ENCODE results near the gene THOC6.

THOC6 gene

DNA sequence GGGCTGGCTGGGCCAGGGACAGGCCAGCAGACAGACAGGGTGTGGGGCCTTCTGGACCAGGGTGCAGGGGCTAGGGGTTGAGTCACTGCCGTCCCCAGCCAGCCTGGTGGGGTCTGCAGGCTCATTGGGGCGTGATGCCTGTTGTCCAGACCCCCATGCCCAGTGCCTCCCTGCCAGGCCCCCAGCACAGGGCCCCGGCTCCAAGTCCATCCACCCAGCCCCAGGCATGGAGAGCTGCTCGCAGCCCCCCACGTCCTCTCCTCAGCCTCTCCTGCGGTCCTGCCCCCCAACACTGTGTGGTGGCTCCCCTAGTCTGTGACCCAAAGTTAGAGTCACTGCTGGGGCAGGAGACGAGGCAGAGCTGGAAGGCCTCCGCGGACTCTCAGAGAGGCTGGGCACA, 36.5 kb upstream of the THOC6 start:
- Histone ChIP-seq H3K9ac (ENCODE audit: low read length) (no peak overlapping the region), H3K27me3 (ENCODE audit: insufficient read depth, low read length) (peaks cover 3% of the 10 kb centered on the region; the same call in 1 of the 2 replicates)

DNA sequence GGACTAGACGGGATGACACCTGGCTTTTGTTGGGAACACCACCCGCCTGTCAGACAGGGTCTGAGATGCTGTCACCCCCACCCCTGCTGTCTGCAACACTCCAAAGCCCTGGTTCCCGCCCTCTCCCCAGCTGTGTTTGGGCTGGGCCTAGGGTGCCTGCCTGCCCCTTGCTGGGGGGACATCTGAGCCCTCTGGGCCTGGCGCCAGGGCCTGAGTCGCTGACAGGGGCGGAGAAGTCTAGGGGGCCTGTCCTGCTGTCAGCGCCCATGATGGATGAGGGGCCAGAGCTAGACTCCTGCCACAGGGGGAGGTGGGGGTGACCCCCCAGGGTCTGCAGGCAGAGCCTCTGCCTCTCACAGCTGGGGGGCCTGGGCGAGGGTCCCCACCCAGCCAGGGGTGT, 36.0 kb upstream of the THOC6 start:
- Histone ChIP-seq H3K36me3 (ENCODE audit: insufficient read depth, low read length) (no peaks in the 10 kb centered on the region), H3K9me2 (ENCODE audit: low read depth, low read length) (no peaks in the 10 kb centered on the region), H3K4me1 (ENCODE audit: insufficient read depth, low read length, severe bottlenecking) (peaks cover 11% of the 10 kb centered on the region), H2AFZ (ENCODE audit: low read length) (no peak overlapping the region), H3K27me3 (ENCODE audit: insufficient read depth, low read length) (peaks cover 3% of the 10 kb centered on the region; the same call in 1 of the 2 replicates), H4K20me1 (ENCODE audit: insufficient read depth, low read length) (no peaks in the 10 kb centered on the region), H3K9me3 (ENCODE audit: low read length) (no peaks in the 10 kb centered on the region), H3K9ac (ENCODE audit: low read length) (no peak overlapping the region), H3K4me2 (ENCODE audit: low read length) (no peak overlapping the region), H3K4me3 (ENCODE audit: low read depth, low read length, poor library complexity, severe bottlenecking) (no peak overlapping the region), H3F3A (ENCODE audit: insufficient read depth, low read length) (no peaks in the 10 kb centered on the region), H3K27ac (ENCODE audit: low read depth, low read length, poor library complexity, severe bottlenecking) (no peak overlapping the region), H3K79me2 (ENCODE audit: insufficient read depth, low read length) (no peaks in the 10 kb centered on the region)
- TF ChIP-seq EZH2 (IDR thresholded peaks at IDR 0.05; ENCODE audit: borderline replicate concordance, low read length): no peak

More for the DNA sequence above, 36.5 kb upstream of the THOC6 start:
- no peaks in the 10 kb centered on the region for H3K9me3 ChIP-seq (ENCODE audit: low read length)
- no peak overlapping the region for H3K27ac ChIP-seq (ENCODE audit: low read depth, low read length, poor library complexity, severe bottlenecking)
- no peak overlapping the region for H3K4me3 ChIP-seq (ENCODE audit: low read depth, low read length, poor library complexity, severe bottlenecking)
- no peaks in the 10 kb centered on the region for H3K36me3 ChIP-seq (ENCODE audit: insufficient read depth, low read length)
- no peaks in the 10 kb centered on the region for H4K20me1 ChIP-seq (ENCODE audit: insufficient read depth, low read length)
- H3K9me2 ChIP-seq (ENCODE audit: low read depth, low read length): no peaks in the 10 kb centered on the region
- TF ChIP-seq EZH2 (IDR thresholded peaks at IDR 0.05; ENCODE audit: borderline replicate concordance, low read length) (no peak), CTCF (IDR thresholded peaks at IDR 0.05; ENCODE audit: low read length) (no peak)
- no peaks in the 10 kb centered on the region for H3F3A ChIP-seq (ENCODE audit: insufficient read depth, low read length)
- peaks cover 16% of the 10 kb centered on the region for H3K4me1 ChIP-seq (ENCODE audit: insufficient read depth, low read length, severe bottlenecking)
- no peak overlapping the region for H2AFZ ChIP-seq (ENCODE audit: low read length)
- no peak overlapping the region for H3K4me2 ChIP-seq (ENCODE audit: low read length)
- H3K79me2 ChIP-seq (ENCODE audit: insufficient read depth, low read length): no peaks in the 10 kb centered on the region

DNA sequence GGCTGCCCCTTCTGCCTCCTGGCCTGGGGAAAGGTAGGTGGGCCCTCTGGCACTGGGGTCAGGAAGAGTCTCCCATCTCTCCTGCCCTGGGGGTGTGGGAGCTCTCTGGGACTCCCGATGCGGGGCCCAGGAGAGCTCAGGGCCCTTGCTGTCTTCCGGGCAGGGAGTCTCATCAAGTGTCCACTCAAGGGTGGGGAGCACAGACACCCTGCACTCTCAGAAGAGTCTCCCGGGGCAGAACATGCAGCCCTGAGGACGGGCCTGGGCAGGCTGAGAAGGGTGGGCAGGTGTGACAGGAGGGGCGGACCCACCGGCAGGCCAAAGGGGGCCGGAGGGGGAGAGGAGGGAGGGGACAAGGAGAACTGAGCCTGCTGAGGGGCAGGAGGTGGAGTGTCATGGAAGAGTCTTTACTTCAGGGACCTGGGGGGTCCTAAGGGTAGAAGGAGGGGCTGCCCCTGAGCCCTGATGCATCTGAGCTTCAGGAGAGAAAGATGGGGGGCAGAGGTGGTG, 35.2 kb upstream of the THOC6 start:
- Histone ChIP-seq H3K4me3 (ENCODE audit: low read depth, low read length, poor library complexity, severe bottlenecking) (no peak overlapping the region), H3K9ac (ENCODE audit: low read length) (no peak overlapping the region), H3K4me1 (ENCODE audit: insufficient read depth, low read length, severe bottlenecking) (peaks cover 5% of the 10 kb centered on the region), H3F3A (ENCODE audit: insufficient read depth, low read length) (no peaks in the 10 kb centered on the region), H3K36me3 (ENCODE audit: insufficient read depth, low read length) (no peaks in the 10 kb centered on the region), H4K20me1 (ENCODE audit: insufficient read depth, low read length) (no peaks in the 10 kb centered on the region), H3K9me2 (ENCODE audit: low read depth, low read length) (no peaks in the 10 kb centered on the region), H3K27me3 (ENCODE audit: insufficient read depth, low read length) (peaks cover 3% of the 10 kb centered on the region; the same call in 1 of the 2 replicates), H3K79me2 (ENCODE audit: insufficient read depth, low read length) (no peaks in the 10 kb centered on the region), H3K27ac (ENCODE audit: low read depth, low read length, poor library complexity, severe bottlenecking) (no peak overlapping the region), H3K4me2 (ENCODE audit: low read length) (no peak overlapping the region), H2AFZ (ENCODE audit: low read length) (no peak overlapping the region), H3K9me3 (ENCODE audit: low read length) (no peaks in the 10 kb centered on the region)
- TF ChIP-seq EZH2 (IDR thresholded peaks at IDR 0.05; ENCODE audit: borderline replicate concordance, low read length) (no peak), CTCF (IDR thresholded peaks at IDR 0.05; ENCODE audit: low read length) (no peak)

DNA sequence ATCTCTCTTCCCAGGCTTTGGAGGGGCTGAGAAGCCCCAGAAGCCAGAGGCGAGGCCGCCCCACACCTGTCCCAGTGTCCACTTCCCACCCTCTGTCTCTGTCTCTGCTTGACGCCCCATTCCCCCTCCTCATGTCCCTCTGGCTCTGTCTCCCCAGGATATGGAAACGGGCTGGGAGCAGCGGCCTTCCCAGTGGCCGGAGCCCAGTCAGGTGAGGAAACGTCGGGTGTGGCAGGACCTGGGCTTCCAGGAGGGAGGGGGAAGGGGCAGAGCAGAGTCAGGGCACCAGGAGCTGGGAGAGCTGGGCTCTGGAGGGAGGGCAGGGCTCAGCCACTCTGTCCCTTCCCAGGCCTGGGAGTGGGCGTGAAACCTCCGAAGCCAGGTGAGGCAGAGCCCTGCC, 32.9 kb upstream of the THOC6 start:
- H4K20me1 ChIP-seq (ENCODE audit: insufficient read depth, low read length): no peaks in the 10 kb centered on the region
- no peaks in the 10 kb centered on the region for H3K9me3 ChIP-seq (ENCODE audit: low read length)
- no peaks in the 10 kb centered on the region for H3F3A ChIP-seq (ENCODE audit: insufficient read depth, low read length)
- H3K36me3 ChIP-seq (ENCODE audit: insufficient read depth, low read length): no peaks in the 10 kb centered on the region
- H3K27me3 ChIP-seq (ENCODE audit: insufficient read depth, low read length): peaks cover 3% of the 10 kb centered on the region; the same call in 1 of the 2 replicates
- H2AFZ ChIP-seq (ENCODE audit: low read length): no peak overlapping the region
- no peaks in the 10 kb centered on the region for H3K4me1 ChIP-seq (ENCODE audit: insufficient read depth, low read length, severe bottlenecking)
- no peak overlapping the region for H3K9ac ChIP-seq (ENCODE audit: low read length)
- H3K4me2 ChIP-seq (ENCODE audit: low read length): no peak overlapping the region
- TF ChIP-seq EZH2 (IDR thresholded peaks at IDR 0.05; ENCODE audit: borderline replicate concordance, low read length): no peak
- TF ChIP-seq CTCF (IDR thresholded peaks at IDR 0.05; ENCODE audit: low read length): no peak
- no peak overlapping the region for H3K27ac ChIP-seq (ENCODE audit: low read depth, low read length, poor library complexity, severe bottlenecking)
- H3K79me2 ChIP-seq (ENCODE audit: insufficient read depth, low read length): no peaks in the 10 kb centered on the region
- no peaks in the 10 kb centered on the region for H3K9me2 ChIP-seq (ENCODE audit: low read depth, low read length)
- H3K4me3 ChIP-seq (ENCODE audit: low read depth, low read length, poor library complexity, severe bottlenecking): no peak overlapping the region

All from OCI-LY1 (cell line).